HG03469 (cell line): ENCODE results near the gene GPATCH2.
"Not testable (repeated sequence)": the region's sequence is repeated elsewhere in the genome, so short reads cannot be mapped to it uniquely, and the experiment has no call there.

Source experiments
- ATAC-seq: cut with Tn5 transposase; IDR thresholded peaks from one replicate; pipeline ENCODE4 v1.9.1; 2021; ENCODE audit warnings: mild to moderate bottlenecking, moderate library complexity, moderate number of reproducible peaks; ENCODE audit not compliant: unreplicated experiment

The GPATCH2 gene

GRCh38 chr1:217456261-217456660, 174.6 kb downstream of the GPATCH2 start:
- ATAC-seq: no peak

GRCh38 chr1:217453816-217454215, 177.1 kb downstream of the GPATCH2 start:
- ATAC-seq: no peak

- ATAC-seq: no peak
Observed at GRCh38 chr1:217449370-217449769, 181.5 kb downstream of the GPATCH2 start.

- no peak for ATAC-seq
Observed at GRCh38 chr1:217443845-217444244, 187.0 kb downstream of the GPATCH2 start.

- no peak for ATAC-seq
Observed at GRCh38 chr1:217437376-217437775, 193.5 kb downstream of the GPATCH2 start.

- ATAC-seq: no peak
Observed at GRCh38 chr1:217435204-217435603, 195.7 kb downstream of the GPATCH2 start.

- ATAC-seq: no peak
Observed at GRCh38 chr1:217433664-217434063, 197.2 kb downstream of the GPATCH2 start.

GRCh38 chr1:217432339-217432738, 198.6 kb downstream of the GPATCH2 start:
- no peak for ATAC-seq

GRCh38 chr1:217431395-217431794, 199.5 kb downstream of the GPATCH2 start:
- ATAC-seq: no peak

GRCh38 chr1:217425422-217425821, 205.5 kb downstream of the GPATCH2 start:
- no peak for ATAC-seq

GRCh38 chr1:217419194-217419551, 211.7 kb downstream of the GPATCH2 start:
- no peak for ATAC-seq

GRCh38 chr1:217418269-217419193, 212.4 kb downstream of the GPATCH2 start:
- ATAC-seq: no peak

- no peak for ATAC-seq
Observed at GRCh38 chr1:217417363-217417762, 213.5 kb downstream of the GPATCH2 start.

- no peak for ATAC-seq
Observed at GRCh38 chr1:217407534-217408001, 223.3 kb downstream of the GPATCH2 start.

- no peak for ATAC-seq
Observed at GRCh38 chr1:217403026-217403720, 227.7 kb downstream of the GPATCH2 start.

- no peak for ATAC-seq
Observed at GRCh38 chr1:217402301-217402700, 228.6 kb downstream of the GPATCH2 start.

GRCh38 chr1:217393896-217394295, 237.0 kb downstream of the GPATCH2 start:
- ATAC-seq: no peak

- no peak for ATAC-seq
Observed at GRCh38 chr1:217392441-217392840, 238.4 kb downstream of the GPATCH2 start.

GRCh38 chr1:217389895-217390294, 241.0 kb downstream of the GPATCH2 start:
- ATAC-seq: no peak

GRCh38 chr1:217388522-217389065, 242.3 kb downstream of the GPATCH2 start:
- ATAC-seq: no peak

GRCh38 chr1:217381773-217382172, 249.1 kb downstream of the GPATCH2 start:
- not testable (repeated sequence) for ATAC-seq

GRCh38 chr1:217379804-217380203, 251.1 kb downstream of the GPATCH2 start:
- not testable (repeated sequence) for ATAC-seq
